ENCODE data around the gene ABCA4.
A peak's percentile ranks its signal among the peaks of the same experiment; 100 is the strongest.
"Not testable (repeated sequence)": the region's sequence is repeated elsewhere in the genome, so short reads cannot be mapped to it uniquely, and the experiment has no call there.

The ABCA4 gene

GRCh38 chr1:94014087-94014486 is 106.9 kb downstream of the ABCA4 start:
- no peak overlapping the region for H3K4me3 Mint-ChIP-seq
- peak overlapping the region; percentile 34 for H3K27ac Mint-ChIP-seq
- H3K4me1 Mint-ChIP-seq (ENCODE audit: low read depth) = peaks cover 23% of the 10 kb centered on the region
- no peaks in the 10 kb centered on the region for H3K36me3 Mint-ChIP-seq (ENCODE audit: low read depth)
- no peaks in the 10 kb centered on the region for H3K27me3 Mint-ChIP-seq (ENCODE audit: low read depth)
- H3K9me3 Mint-ChIP-seq = no peaks in the 10 kb centered on the region

GRCh38 chr1:94013367-94013878 is 107.5 kb downstream of the ABCA4 start:
- H3K9me3 Mint-ChIP-seq = no peaks in the 10 kb centered on the region
- no peaks in the 10 kb centered on the region for H3K27me3 Mint-ChIP-seq (ENCODE audit: low read depth)
- peaks cover 22% of the 10 kb centered on the region for H3K4me1 Mint-ChIP-seq (ENCODE audit: low read depth)
- no peaks in the 10 kb centered on the region for H3K36me3 Mint-ChIP-seq (ENCODE audit: low read depth)
- H3K4me3 Mint-ChIP-seq = no peak overlapping the region
- peak overlapping the region; percentile 27 for H3K27ac Mint-ChIP-seq

DNA sequence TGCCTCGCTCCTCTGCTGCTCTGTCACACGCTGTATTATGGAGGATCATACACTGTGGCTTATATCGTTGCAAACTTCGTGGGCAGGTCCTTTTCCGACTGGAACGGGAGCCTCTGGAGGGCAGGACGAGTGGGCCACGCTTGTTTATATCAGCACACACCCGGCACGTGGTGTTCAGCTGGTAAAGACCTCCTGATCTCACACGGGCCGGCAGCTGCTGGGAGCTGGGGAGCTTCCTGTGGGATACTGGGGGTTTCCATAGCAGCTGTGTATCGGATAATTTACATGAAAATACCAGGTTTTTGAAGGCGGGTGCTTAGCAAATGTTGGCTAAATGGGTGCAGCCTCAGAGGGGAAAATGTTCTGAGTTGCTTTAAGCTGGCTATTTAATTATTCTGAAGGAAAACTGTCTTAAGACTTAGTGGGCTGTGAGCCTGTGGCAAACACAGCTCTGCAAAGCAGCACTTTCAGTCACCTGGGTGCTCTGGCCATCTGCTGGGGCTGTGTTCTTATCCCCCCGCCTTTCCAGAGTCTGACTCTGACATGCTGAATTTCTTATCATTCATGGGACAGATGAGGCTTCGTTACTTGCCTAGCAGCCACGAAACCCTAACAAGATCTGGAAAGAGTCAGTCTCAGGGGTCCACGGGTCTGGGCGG is 108.1 kb downstream of the ABCA4 start:
- Mint-ChIP-seq H3K27ac (peak overlapping the region; percentile 27), H3K4me3 (no peak overlapping the region), H3K27me3 (ENCODE audit: low read depth) (no peaks in the 10 kb centered on the region), H3K4me1 (ENCODE audit: low read depth) (peaks cover 18% of the 10 kb centered on the region), H3K36me3 (ENCODE audit: low read depth) (no peaks in the 10 kb centered on the region), H3K9me3 (no peaks in the 10 kb centered on the region)

DNA sequence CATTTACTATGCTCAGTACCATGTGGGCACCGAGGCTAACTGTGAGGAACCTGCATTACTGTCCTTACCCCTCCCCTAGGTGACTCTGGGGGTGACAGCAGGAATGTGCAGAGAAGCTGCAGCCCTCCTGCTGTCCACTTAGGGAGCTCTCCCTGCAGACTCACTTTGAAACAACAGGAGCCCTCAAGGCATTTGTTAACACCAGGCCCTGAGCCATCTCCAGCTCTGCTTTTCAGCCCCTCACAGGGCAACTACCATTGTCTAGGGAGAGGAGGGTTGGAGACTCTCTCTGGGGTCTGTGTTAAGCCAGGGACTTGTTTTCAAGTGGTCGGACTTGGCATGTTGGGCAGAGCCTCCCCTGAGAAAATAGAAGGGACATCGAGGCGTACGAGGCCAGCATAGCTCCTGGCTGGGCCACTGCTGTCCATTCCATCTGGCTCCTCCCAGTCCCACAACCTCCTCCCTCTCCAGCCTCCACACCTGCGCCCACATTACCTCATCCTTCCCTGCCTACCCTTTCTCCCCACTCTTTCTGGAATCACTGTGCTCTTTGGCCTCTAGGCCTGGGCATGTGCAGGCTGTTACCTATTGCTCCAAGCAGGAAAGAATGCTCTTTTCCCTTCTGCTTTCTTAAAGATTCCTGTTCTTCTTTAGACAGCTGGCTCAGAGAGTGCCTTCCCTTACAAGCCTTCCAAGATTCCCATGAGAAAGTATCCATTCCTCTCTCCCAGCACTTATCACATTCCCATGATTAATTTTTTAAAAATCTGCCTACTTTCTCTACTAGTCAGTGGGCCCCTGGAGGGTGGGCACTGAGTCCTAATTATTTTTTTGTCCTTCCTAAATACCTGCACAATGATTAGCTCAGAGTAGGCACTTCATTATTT is 109.0 kb downstream of the ABCA4 start:
- H3K27ac Mint-ChIP-seq = no peak overlapping the region
- H3K27me3 Mint-ChIP-seq (ENCODE audit: low read depth) = no peaks in the 10 kb centered on the region
- no peaks in the 10 kb centered on the region for H3K9me3 Mint-ChIP-seq
- H3K4me3 Mint-ChIP-seq = no peak overlapping the region
- H3K36me3 Mint-ChIP-seq (ENCODE audit: low read depth) = no peaks in the 10 kb centered on the region
- H3K4me1 Mint-ChIP-seq (ENCODE audit: low read depth) = peaks cover 11% of the 10 kb centered on the region

- H3K27ac Mint-ChIP-seq = no peak overlapping the region
- H3K36me3 Mint-ChIP-seq (ENCODE audit: low read depth) = no peaks in the 10 kb centered on the region
- peaks cover 4% of the 10 kb centered on the region for H3K4me1 Mint-ChIP-seq (ENCODE audit: low read depth)
- no peaks in the 10 kb centered on the region for H3K9me3 Mint-ChIP-seq
- H3K27me3 Mint-ChIP-seq (ENCODE audit: low read depth) = no peaks in the 10 kb centered on the region
- no peak overlapping the region for H3K4me3 Mint-ChIP-seq
These were observed 109.8 kb downstream of the ABCA4 start for GRCh38 chr1:94011129-94011528.

DNA sequence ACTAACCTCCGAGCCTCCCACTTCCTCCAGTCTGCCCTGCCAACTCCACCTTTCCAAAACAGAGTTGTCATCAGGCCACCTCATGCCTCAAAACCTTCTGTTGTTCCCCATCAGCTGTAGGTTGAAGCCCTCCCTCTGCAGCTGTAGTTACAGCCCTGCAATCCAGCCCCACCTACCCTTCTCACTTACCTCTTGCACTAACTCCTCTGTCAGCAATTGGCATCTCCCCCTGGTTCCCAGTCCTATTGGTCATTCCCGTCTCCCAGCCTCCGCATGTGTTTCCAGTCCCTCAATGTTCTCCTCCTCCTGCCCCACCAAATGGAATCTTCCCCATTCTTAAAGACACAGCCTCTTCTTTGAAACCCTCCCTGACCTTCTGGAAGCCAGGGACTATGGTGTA is 111.6 kb downstream of the ABCA4 start:
- peaks cover 2% of the 10 kb centered on the region for H3K4me1 Mint-ChIP-seq (ENCODE audit: low read depth)
- no peak overlapping the region for H3K27ac Mint-ChIP-seq
- peaks cover 6% of the 10 kb centered on the region for H3K27me3 Mint-ChIP-seq (ENCODE audit: low read depth)
- no peaks in the 10 kb centered on the region for H3K36me3 Mint-ChIP-seq (ENCODE audit: low read depth)
- H3K4me3 Mint-ChIP-seq = no peak overlapping the region
- H3K9me3 Mint-ChIP-seq = no peaks in the 10 kb centered on the region

DNA sequence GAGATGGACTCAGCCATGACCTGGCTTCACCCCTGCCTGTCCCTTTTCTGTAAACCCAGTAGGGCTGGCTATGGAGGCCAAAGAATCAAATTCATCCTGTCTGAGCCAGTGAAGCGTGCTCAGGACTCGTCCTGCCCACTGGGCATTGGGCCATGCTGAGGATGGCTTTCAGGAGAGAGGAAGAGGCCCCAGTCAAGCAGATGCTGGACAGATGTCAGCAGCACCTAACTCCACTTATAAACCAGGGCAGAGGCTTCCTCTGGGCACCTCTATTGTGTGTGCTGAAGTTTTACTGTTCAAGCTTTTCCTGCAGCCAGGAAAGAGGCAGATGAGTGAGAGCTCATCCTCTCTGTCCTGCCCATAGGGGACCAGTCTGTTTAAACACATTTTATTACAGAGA is 114.3 kb downstream of the ABCA4 start:
- no peaks in the 10 kb centered on the region for H3K4me1 Mint-ChIP-seq (ENCODE audit: low read depth)
- H3K4me3 Mint-ChIP-seq = no peak overlapping the region
- no peaks in the 10 kb centered on the region for H3K9me3 Mint-ChIP-seq
- no peak overlapping the region for H3K27ac Mint-ChIP-seq
- H3K27me3 Mint-ChIP-seq (ENCODE audit: low read depth) = peaks cover 25% of the 10 kb centered on the region
- no peaks in the 10 kb centered on the region for H3K36me3 Mint-ChIP-seq (ENCODE audit: low read depth)

DNA sequence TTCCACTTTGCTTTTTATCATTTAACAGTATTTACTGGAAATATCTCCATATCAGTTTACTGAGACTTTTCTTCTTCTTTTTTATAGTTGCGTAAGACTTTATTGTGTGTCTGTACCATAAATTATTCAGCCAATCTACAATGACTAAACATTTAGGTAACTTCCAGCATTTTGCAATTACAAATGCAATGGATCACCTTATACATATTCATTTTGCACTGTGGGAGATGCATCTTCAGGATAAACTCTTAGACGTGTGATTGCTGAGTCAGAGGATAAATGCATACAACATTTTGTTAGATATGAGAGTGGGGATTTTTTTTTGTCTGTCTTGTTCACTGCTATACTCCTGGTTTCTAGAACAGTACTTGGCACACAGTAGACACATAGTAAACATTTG is 116.0 kb downstream of the ABCA4 start:
- Mint-ChIP-seq H3K4me1 (ENCODE audit: low read depth) (no peaks in the 10 kb centered on the region), H3K36me3 (ENCODE audit: low read depth) (no peaks in the 10 kb centered on the region), H3K27ac (no peak overlapping the region), H3K27me3 (ENCODE audit: low read depth) (peaks cover 25% of the 10 kb centered on the region), H3K9me3 (no peaks in the 10 kb centered on the region), H3K4me3 (no peak overlapping the region)

DNA sequence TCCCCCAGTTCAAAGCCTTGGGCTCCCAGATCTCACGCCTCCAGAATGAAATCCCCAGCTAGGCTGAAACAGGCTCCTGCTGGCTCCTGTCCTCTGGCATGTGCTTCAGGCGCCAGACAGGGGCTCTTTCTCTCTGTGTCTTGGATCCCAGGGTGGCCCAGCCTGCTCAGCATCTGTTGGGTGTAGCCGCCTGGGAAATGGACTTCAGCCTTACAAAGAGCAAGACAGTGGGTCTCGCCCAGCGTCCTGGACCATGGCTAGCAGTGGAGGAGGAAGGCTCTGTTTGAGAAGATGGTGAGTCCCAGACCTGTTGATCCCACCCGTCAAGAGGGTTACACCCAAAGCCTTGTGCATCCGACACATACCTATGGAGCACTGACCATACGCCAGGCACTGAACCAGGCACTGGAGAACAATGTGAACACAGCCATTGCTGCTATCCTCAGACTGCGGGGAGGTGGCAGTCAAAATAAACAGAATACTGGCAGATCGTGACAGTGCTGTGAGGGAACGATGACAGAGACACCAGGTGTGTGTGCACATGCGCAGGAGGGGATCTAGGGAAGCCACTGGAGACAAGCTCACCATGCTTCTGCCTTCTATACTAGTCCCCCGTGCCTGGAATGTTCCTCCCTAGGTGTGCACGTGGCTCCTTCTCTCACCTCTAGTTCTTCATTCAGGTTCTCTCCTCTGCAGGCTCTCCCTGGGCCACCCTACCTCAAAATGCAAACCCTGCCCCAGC is 118.7 kb downstream of the ABCA4 start:
- Mint-ChIP-seq H3K27ac (no peak overlapping the region), H3K4me1 (ENCODE audit: low read depth) (no peaks in the 10 kb centered on the region)

GRCh38 chr1:94001397-94002045 is 119.4 kb downstream of the ABCA4 start:
- peaks cover 25% of the 10 kb centered on the region for H3K27me3 Mint-ChIP-seq (ENCODE audit: low read depth)

More for the DNA sequence above, 118.7 kb downstream of the ABCA4 start:
- H3K4me3 Mint-ChIP-seq = no peak overlapping the region
- peaks cover 25% of the 10 kb centered on the region for H3K27me3 Mint-ChIP-seq (ENCODE audit: low read depth)
- H3K36me3 Mint-ChIP-seq (ENCODE audit: low read depth) = no peaks in the 10 kb centered on the region
- no peaks in the 10 kb centered on the region for H3K9me3 Mint-ChIP-seq

GRCh38 chr1:94000510-94001282 is 120.3 kb downstream of the ABCA4 start:
- peaks cover 3% of the 10 kb centered on the region for H3K4me1 Mint-ChIP-seq (ENCODE audit: low read depth)
- H3K27me3 Mint-ChIP-seq (ENCODE audit: low read depth) = peaks cover 29% of the 10 kb centered on the region
- no peak overlapping the region for H3K27ac Mint-ChIP-seq

More at GRCh38 chr1:94001397-94002045, 119.4 kb downstream of the ABCA4 start:
- Mint-ChIP-seq H3K9me3 (no peaks in the 10 kb centered on the region), H3K4me3 (no peak overlapping the region), H3K27ac (no peak overlapping the region), H3K36me3 (ENCODE audit: low read depth) (no peaks in the 10 kb centered on the region), H3K4me1 (ENCODE audit: low read depth) (no peaks in the 10 kb centered on the region)

DNA sequence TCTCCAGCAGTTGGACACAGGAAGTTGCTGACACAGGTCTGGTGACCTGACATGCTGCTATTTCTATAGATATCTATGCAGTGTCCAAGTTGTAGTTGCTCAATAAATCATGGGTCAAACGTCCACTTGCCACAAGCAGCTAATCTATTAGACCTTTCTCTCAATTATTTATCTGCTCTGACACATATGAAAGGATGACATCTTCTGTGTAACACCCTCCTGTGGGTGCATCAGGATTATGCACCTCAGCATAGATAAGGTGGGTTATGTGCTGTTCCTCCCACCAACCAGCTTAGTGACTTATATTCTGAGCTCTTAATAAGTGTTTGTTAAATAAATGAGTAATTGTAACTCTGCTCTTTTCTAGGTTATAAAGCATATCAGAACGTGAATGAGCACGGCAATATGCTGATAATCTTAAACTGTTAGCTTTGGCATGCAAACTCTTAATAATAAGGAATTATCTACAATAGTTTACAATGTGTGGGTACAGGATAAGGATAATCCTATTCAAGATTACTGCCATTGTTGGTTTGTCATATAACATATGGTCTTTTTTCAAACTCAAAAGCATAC is 121.0 kb downstream of the ABCA4 start:
- no peaks in the 10 kb centered on the region for H3K36me3 Mint-ChIP-seq (ENCODE audit: low read depth)
- H3K4me1 Mint-ChIP-seq (ENCODE audit: low read depth) = peaks cover 5% of the 10 kb centered on the region
- no peak overlapping the region for H3K4me3 Mint-ChIP-seq
- no peak overlapping the region for H3K27ac Mint-ChIP-seq
- peaks cover 34% of the 10 kb centered on the region for H3K27me3 Mint-ChIP-seq (ENCODE audit: low read depth)
- no peaks in the 10 kb centered on the region for H3K9me3 Mint-ChIP-seq

More at GRCh38 chr1:94000510-94001282, 120.3 kb downstream of the ABCA4 start:
- H3K9me3 Mint-ChIP-seq = no peaks in the 10 kb centered on the region
- H3K4me3 Mint-ChIP-seq = no peak overlapping the region
- H3K36me3 Mint-ChIP-seq (ENCODE audit: low read depth) = no peaks in the 10 kb centered on the region

DNA sequence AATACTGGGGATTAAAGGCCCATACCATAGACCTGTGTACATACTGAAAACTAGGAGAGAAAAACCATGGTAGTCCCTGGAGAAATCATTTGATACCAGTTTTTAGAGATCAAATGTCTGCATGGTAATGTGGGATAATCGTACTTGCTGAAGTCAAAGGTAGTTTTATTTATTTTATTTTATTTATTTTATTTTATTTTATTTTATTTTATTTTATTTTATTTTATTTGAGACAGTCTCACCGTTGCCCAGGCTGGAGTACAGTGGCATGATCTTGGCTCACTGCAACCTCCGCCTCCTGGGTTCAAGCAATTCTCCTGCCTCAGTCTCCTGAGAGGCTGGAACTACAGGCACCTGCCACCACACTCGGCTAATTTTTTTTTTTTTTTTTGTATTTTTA is 122.4 kb downstream of the ABCA4 start:
- H3K4me3 Mint-ChIP-seq; H3K9me3 Mint-ChIP-seq; H3K4me1 Mint-ChIP-seq (ENCODE audit: low read depth); H3K36me3 Mint-ChIP-seq (ENCODE audit: low read depth); H3K27ac Mint-ChIP-seq: not testable (repeated sequence)
- H3K27me3 Mint-ChIP-seq (ENCODE audit: low read depth) = peaks cover 27% of the 10 kb centered on the region
